HT-29 (cell line): Measurements from ENCODE around the gene OR4F3. TPM values are rescaled to one million over a fixed set of nuclear protein-coding genes. Genes with fewer than 3 reads are reported as not detected.
"Not testable (repeated sequence)": the region's sequence is repeated elsewhere in the genome, so short reads cannot be mapped to it uniquely, and the experiment has no call there.

ENCODE experiments used
- DNase-seq: peaks from one replicate; pipeline ENCODE4 v3.0.0-alpha.2; 2015; ENCODE audit warnings: low spot score
- total RNA-seq: library from RNA; depleted of rRNA; stranded (reverse); fragments of >200 nt; shearing (Covaris generic); gene quantifications from 2 replicates; pipeline ENCODE4 v1.2.3, GENCODE V29; 2014; rRNA removed

OR4F3 gene
- total RNA-seq: not detected in 2 replicates

GRCh38 chr5:181366968-181367367, at the start of gene OR4F3:
OR4F3 (plus strand) TSS chr5:181367268.
- DNase-seq: not testable (repeated sequence)

Other genes with a start within 250 kb of the OR4F3 start
- not detected in 2 replicates for gene OR2V1, start 236.1 kb upstream of the OR4F3 start, total RNA-seq
- not detected in 2 replicates for gene OR2V2, start 219.7 kb upstream of the OR4F3 start, total RNA-seq
- gene TRIM7, start 162.1 kb upstream of the OR4F3 start, total RNA-seq: 2.9 and 5.5 TPM in 2 replicates
- gene TRIM41, start 144.0 kb upstream of the OR4F3 start, total RNA-seq: 29.9 and 37.9 TPM in 2 replicates
- gene RACK1, start 123.4 kb upstream of the OR4F3 start, total RNA-seq: 4,450 and 4,738 TPM in 2 replicates
- 4.0 and 4.8 TPM in 2 replicates for gene TRIM52, start 106.1 kb upstream of the OR4F3 start, total RNA-seq